HFFc6 (cell line): ENCODE measurements around the gene CNGB1. TPM values are rescaled to one million over a fixed set of nuclear protein-coding genes. Genes with fewer than 3 reads are reported as not detected.
"Not testable (repeated sequence)": the region's sequence is repeated elsewhere in the genome, so short reads cannot be mapped to it uniquely, and the experiment has no call there.

ENCODE experiments used
- DNase-seq: peaks from one replicate; pipeline ENCODE4 v3.0.0-alpha.2; 2018
- H3K27ac Mint-ChIP-seq: 2 replicates; pipeline ENCODE4 v1.8.0; 2020; ENCODE audit warnings: mild to moderate bottlenecking, mixed read lengths
- H3K27me3 Mint-ChIP-seq: 2 replicates; pipeline ENCODE4 v1.8.0; 2021; ENCODE audit warnings: mild to moderate bottlenecking, moderate library complexity, mixed read lengths; ENCODE audit not compliant: insufficient read depth
- H3K36me3 Mint-ChIP-seq: 2 replicates; pipeline ENCODE4 v1.8.0; 2021; ENCODE audit warnings: low read depth, mixed read lengths
- H3K4me1 Mint-ChIP-seq: 2 replicates; pipeline ENCODE4 v1.8.0; 2020; ENCODE audit warnings: low read depth, mixed read lengths
- H3K4me3 Mint-ChIP-seq: 2 replicates; pipeline ENCODE4 v1.8.0; 2020; ENCODE audit warnings: mild to moderate bottlenecking, moderate library complexity, mixed read lengths
- H3K9me3 Mint-ChIP-seq: 2 replicates; pipeline ENCODE4 v1.8.0; 2020; ENCODE audit warnings: mild to moderate bottlenecking, mixed read lengths
- total RNA-seq, 6 experiments: library from RNA; stranded (reverse); fragmentation: NEBNext Ultra II Directional; extraction: Animal tissue kit (Norgen Biotek cat#: 25700); gene quantifications; 2 replicates in 1 of 6; 3 replicates in 5 of 6; pipeline ENCODE4 v1.2.3, GENCODE V29; 2021
- TF ChIP-seq, protein P1 (sequence below): fragments of 200-600 bp; sonication (generic); IDR thresholded peaks from 2 replicates; pipeline ENCODE4 v1.5.0; 2021; ENCODE audit warnings: antibody characterized with exemption, mild to moderate bottlenecking

The CNGB1 gene
- total RNA-seq, 6 experiments from 2014 or later = 0.02 TPM; not detected in 5

DNA sequence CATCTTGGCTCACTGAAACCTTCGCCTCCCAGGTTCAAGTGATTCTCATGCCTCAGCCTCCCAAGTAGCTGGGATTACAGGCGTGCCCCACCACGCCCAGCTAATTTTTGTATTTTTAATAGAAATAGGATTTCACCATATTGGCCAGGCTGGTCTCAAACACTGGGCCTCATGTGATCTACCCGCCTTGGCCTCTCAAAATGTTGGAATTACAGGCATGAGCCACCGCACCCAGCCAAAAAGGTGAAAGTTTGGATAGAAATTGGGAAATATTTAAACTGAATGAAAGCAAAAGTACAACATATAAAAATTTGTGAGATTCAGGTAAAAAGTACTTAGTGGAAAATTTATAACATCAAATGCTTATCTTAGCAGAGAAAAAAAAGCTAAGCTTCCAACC lies 115.7 kb downstream of the CNGB1 start:
- Mint-ChIP-seq H3K36me3 (no peaks in the 10 kb centered on the region), H3K4me3 (no peak overlapping the region), H3K27me3 (peaks cover 2% of the 10 kb centered on the region), H3K27ac (no peak overlapping the region), H3K9me3 (no peaks in the 10 kb centered on the region), H3K4me1 (peaks cover 8% of the 10 kb centered on the region)
- TF ChIP-seq, protein P1, sequence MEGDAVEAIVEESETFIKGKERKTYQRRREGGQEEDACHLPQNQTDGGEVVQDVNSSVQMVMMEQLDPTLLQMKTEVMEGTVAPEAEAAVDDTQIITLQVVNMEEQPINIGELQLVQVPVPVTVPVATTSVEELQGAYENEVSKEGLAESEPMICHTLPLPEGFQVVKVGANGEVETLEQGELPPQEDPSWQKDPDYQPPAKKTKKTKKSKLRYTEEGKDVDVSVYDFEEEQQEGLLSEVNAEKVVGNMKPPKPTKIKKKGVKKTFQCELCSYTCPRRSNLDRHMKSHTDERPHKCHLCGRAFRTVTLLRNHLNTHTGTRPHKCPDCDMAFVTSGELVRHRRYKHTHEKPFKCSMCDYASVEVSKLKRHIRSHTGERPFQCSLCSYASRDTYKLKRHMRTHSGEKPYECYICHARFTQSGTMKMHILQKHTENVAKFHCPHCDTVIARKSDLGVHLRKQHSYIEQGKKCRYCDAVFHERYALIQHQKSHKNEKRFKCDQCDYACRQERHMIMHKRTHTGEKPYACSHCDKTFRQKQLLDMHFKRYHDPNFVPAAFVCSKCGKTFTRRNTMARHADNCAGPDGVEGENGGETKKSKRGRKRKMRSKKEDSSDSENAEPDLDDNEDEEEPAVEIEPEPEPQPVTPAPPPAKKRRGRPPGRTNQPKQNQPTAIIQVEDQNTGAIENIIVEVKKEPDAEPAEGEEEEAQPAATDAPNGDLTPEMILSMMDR = no peak
- no peak for DNase-seq

DNA sequence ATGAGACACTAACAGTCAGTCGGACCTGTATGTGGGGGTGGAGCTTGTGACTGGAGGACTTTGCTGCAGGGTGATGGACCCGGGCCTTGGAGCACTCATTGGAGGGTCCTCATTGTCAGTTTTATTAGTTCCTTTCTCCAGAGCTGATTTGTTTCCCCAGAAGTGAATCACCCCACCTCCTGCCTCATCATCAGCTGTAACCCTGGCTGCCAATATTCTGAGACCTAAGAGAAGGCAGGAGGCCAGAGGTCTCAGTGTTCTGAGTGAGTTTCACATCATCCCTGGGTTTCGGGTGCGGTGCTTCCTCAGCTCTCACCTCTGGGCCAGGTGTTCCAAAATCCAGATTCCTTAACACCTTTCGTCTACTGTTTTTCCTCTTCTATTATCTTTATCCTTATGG lies 118.7 kb downstream of the CNGB1 start:
- H3K27ac Mint-ChIP-seq = no peak overlapping the region
- H3K27me3 Mint-ChIP-seq = peaks cover 12% of the 10 kb centered on the region
- DNase-seq = no peak
- H3K36me3 Mint-ChIP-seq = no peaks in the 10 kb centered on the region
- no peaks in the 10 kb centered on the region for H3K4me1 Mint-ChIP-seq
- no peaks in the 10 kb centered on the region for H3K9me3 Mint-ChIP-seq
- TF ChIP-seq, protein P1 = no peak
- H3K4me3 Mint-ChIP-seq = no peak overlapping the region

DNA sequence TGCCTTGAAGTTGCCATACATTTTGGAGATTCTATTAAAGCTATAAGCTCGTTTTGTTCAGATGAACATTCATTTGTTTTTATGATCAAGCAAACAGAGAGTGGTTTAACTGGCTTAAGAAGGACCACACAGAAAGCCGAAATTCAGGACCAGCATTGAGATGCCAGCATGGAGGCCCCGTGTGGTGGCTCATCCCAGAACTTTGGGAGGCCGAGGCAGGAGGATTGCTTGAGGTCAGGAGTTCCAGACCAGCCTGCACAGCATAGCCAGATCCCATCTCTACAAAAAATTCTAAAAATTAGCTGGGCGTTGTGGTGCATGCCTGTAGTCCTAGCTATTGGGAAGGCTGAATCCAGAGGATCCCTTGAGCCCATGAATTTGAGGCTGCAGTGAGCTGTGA lies 122.7 kb downstream of the CNGB1 start:
- Mint-ChIP-seq H3K4me3 (no peak overlapping the region), H3K4me1 (no peaks in the 10 kb centered on the region), H3K27me3 (peaks cover 29% of the 10 kb centered on the region), H3K9me3 (no peaks in the 10 kb centered on the region), H3K36me3 (no peaks in the 10 kb centered on the region), H3K27ac (no peak overlapping the region)
- TF ChIP-seq, protein P1 = no peak
- no peak for DNase-seq

DNA sequence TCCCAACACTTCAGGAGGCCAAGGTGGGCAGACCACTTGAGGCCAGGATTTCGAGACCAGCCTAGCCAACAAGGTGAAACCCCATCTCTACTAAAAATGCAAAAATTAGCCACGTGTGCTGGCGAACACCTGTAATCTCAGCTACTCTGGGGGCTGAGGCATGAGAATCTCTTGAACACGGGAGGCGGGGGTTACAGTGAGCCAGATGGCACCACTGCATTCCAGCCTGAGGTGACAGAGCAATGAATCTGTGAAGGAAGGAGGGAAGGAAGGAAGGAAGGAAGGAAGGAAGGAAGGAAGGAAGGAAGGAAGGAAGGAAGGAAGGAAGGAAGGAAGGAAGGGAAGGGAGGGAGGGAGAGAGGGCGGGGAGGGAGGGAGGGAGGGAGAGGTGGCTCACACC lies 124.0 kb downstream of the CNGB1 start:
- H3K9me3 Mint-ChIP-seq, H3K36me3 Mint-ChIP-seq, H3K27ac Mint-ChIP-seq, H3K4me3 Mint-ChIP-seq, H3K4me1 Mint-ChIP-seq, DNase-seq: not testable (repeated sequence)
- H3K27me3 Mint-ChIP-seq = peaks cover 29% of the 10 kb centered on the region

DNA sequence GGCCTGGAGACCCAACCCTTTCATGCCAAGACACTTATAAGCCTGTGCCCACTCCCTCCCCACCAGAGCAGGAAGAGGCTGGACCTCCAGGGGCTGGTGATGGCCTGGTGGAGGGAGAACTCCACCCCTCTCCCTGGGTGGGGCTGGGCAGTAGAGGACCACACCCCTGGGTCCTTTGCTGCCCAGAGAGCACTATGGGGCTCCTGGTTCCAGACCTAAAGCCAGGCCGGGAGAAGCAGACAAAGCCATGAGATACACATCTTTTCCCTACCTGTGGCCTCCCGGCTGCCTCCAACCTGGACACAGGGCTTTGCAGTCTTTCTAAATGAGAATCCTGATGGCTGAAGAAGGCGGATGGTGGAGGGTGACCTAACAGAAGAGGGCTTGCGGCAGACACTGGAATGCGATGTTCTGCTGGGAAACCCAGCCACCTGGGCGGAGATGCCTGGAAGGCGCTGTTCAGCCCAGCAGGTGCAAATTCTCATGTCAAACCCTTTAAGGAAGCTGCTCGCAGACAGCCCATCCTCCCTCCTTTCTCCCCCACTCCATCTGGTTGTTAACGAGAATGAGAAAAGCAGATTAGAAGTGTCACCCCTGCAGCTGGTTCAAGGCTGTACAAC lies 124.7 kb downstream of the CNGB1 start:
- H3K36me3 Mint-ChIP-seq = no peaks in the 10 kb centered on the region
- H3K27ac Mint-ChIP-seq = no peak overlapping the region

DNA sequence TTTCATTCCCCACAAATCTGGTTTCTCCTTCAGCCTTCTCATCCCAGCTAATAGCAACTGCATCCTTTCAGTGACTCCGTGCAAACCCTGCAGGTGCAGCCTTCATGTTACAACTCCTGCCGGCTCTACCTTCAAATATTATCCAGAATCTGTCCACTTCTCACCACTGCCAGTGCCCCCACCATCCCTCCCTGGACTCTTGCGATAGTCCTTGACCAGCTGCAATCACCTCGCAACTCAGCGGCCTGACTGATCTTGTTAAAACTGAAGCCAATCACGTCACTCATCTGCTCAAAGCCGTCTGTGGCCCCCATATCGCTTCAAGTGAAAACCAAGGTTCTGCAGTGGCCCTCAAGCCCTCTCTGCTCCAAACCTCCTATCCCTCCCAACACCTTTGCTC lies 125.8 kb downstream of the CNGB1 start:
- Mint-ChIP-seq H3K4me1 (peaks cover 7% of the 10 kb centered on the region; the same call in 1 of the 2 replicates), H3K9me3 (no peaks in the 10 kb centered on the region), H3K27ac (no peak overlapping the region), H3K27me3 (peaks cover 30% of the 10 kb centered on the region), H3K36me3 (no peaks in the 10 kb centered on the region), H3K4me3 (no peak overlapping the region)
- TF ChIP-seq, protein P1 = no peak
- DNase-seq = no peak

More for the DNA sequence above, 124.7 kb downstream of the CNGB1 start:
- Mint-ChIP-seq H3K4me3 (no peak overlapping the region), H3K9me3 (no peaks in the 10 kb centered on the region), H3K4me1 (peaks cover 7% of the 10 kb centered on the region; the same call in 1 of the 2 replicates), H3K27me3 (peaks cover 29% of the 10 kb centered on the region)
- no peak for DNase-seq
- TF ChIP-seq, protein P1 = no peak
